ENCODE data around the gene EIF5AL1. TPM values are rescaled to one million over a fixed set of nuclear protein-coding genes. Genes with fewer than 3 reads are reported as not detected.
"Not testable (repeated sequence)": the region's sequence is repeated elsewhere in the genome, so short reads cannot be mapped to it uniquely, and the experiment has no call there.

EIF5AL1 gene
- polyA plus RNA-seq, 1 donor, result 0.49 TPM

- DNase-seq (ENCODE audit: low read depth), result no peak
Observed at GRCh38 chr10:79555354-79556309, 43.3 kb downstream of the EIF5AL1 start.

GRCh38 chr10:79556961-79557360 lies 44.6 kb downstream of the EIF5AL1 start:
- DNase-seq (ENCODE audit: low read depth), result not testable (repeated sequence)

- DNase-seq (ENCODE audit: low read depth), result no peak
Observed at GRCh38 chr10:79559726-79560125, 47.4 kb downstream of the EIF5AL1 start.

- no peak for DNase-seq (ENCODE audit: low read depth)
Observed at GRCh38 chr10:79560160-79560709, 47.9 kb downstream of the EIF5AL1 start, which contains the start of gene SFTPA2. Gene SFTPA2, minus strand, starts transcription at chr10:79560407. Its CDS starts 924 bp downstream, at chr10:79559483.

- no peak for DNase-seq (ENCODE audit: low read depth)
Observed at GRCh38 chr10:79561257-79561656, 48.9 kb downstream of the EIF5AL1 start.

GRCh38 chr10:79562135-79562756 lies 49.9 kb downstream of the EIF5AL1 start:
- DNase-seq (ENCODE audit: low read depth), result no peak

- no peak for DNase-seq (ENCODE audit: low read depth)
Observed at GRCh38 chr10:79563426-79563825, 51.1 kb downstream of the EIF5AL1 start.

Other genes starting within 250 kb of the EIF5AL1 start
- gene PPIF, start 165.1 kb upstream of the EIF5AL1 start, polyA plus RNA-seq (ENCODE audit: insufficient read length), result 19.9 TPM
- gene ZCCHC24, start 66.9 kb upstream of the EIF5AL1 start, polyA plus RNA-seq (ENCODE audit: insufficient read length), result 68.8 TPM
- gene SFTPA2, start 47.9 kb downstream of the EIF5AL1 start, polyA plus RNA-seq (ENCODE audit: insufficient read length), result 0.15 TPM
- gene SFTPA1, start 98.4 kb downstream of the EIF5AL1 start, polyA plus RNA-seq (ENCODE audit: insufficient read length), result not detected
- 1.2 TPM for gene NUTM2B, start 190.7 kb downstream of the EIF5AL1 start, polyA plus RNA-seq (ENCODE audit: insufficient read length)